DMS79 treated with DMSO at 0.1 percent for 48 hours (cell line): ENCODE measurements around the gene KRT79.

ENCODE experiments used
- DNase-seq: peaks from one replicate; lab custom pipeline; 2025; lab: John Stamatoyannopoulos, UW

The KRT79 gene

GRCh38 chr12:52818887-52819420, 15.2 kb downstream of the KRT79 start:
- no peak for DNase-seq

GRCh38 chr12:52818388-52818787, 15.7 kb downstream of the KRT79 start:
- DNase-seq = no peak

DNA sequence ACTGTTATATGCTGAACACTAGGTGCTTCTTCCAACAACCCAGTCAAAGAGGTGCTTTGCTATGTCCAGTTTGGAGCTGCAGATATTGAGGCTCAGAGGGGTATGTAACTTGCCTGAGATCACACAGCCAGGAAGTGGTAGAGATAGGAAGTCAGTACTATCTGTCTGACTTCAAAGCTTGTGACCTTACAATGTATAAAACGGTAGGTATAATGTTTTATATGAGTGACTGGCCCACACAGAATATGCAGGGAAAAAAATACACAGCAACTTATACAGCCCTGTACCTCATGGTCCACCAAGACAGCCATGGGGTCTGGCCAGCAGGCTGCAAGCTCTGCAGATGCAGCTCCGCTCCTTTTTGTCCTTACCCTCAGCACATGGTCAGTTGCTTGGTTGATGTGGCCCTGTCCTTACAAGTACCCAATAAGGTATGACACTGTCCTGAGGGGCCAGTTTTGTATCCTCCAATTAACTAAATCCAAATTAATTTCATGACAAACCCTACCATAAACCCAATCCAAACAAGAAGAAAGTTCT, 16.3 kb downstream of the KRT79 start:
- no peak for DNase-seq

- no peak for DNase-seq
Observed at GRCh38 chr12:52817003-52817698, 17.0 kb downstream of the KRT79 start.

GRCh38 chr12:52815676-52816588, 18.2 kb downstream of the KRT79 start:
- DNase-seq = no peak

- no peak for DNase-seq
Observed at GRCh38 chr12:52815161-52815560, 18.9 kb downstream of the KRT79 start.

DNA sequence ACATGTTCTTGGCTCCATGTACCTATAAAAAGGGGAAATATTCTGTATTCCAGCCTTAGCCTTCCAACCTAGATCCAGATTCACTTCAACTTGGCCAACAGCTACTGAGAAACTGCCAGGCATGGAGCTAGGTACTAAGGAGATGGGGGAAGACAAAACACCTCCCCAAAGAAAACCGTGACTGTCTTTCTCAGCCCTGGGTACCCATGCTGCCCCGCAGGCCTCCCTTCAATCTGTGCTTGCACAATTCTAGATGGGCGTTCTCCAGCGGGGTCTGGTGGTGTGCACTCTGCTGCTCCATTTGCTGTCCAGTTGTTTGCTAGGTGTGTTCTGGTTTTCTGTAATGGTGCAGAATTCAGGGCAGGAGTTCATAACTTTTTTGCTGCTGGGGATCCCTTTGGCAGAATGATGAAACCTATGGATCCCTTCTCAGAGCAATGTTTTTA, 19.4 kb downstream of the KRT79 start:
- no peak for DNase-seq

GRCh38 chr12:52813885-52814709, 20.0 kb downstream of the KRT79 start, which contains the start of gene KRT4:
Gene KRT4 (minus strand): TSS chr12:52814116. CDS start chr12:52814058, 58 bp downstream.
- DNase-seq = no peak

- no peak for DNase-seq
Observed at GRCh38 chr12:52813203-52813819, 20.8 kb downstream of the KRT79 start.

DNA sequence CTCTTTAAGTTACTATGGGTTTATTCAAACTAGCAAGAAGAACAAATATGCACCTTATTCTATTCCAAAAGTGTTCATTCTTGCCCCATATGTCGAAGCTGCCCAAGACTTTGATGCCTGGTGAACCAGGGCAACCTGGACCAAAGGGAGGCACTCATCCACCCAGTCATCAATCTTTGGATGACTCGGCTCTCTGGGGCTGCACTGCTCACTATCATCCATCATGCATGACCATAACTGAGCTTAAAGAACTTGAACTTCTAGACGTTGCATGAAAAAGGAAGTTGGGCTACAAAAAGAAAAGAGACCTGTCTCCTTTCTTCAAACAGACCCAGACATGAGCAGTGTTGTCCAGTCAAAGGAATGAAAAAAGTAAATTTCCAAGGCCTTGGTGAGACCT, 21.4 kb downstream of the KRT79 start:
- DNase-seq = no peak

DNA sequence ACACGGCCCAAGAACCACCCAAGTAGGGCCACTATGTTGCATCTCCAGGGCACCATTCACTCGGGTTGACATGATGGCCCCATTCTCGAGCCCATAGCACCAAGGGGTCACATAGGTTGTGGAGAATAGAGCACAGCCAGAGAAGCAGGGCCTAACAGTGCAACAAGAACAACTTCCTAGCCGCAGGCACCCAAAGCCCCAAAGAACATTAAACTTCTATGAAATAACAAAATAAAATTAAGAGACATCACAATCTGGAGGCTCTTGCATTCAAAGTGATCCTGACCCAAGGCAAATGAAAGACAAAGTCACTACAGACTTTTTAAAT, 22.1 kb downstream of the KRT79 start:
- DNase-seq = no peak

DNA sequence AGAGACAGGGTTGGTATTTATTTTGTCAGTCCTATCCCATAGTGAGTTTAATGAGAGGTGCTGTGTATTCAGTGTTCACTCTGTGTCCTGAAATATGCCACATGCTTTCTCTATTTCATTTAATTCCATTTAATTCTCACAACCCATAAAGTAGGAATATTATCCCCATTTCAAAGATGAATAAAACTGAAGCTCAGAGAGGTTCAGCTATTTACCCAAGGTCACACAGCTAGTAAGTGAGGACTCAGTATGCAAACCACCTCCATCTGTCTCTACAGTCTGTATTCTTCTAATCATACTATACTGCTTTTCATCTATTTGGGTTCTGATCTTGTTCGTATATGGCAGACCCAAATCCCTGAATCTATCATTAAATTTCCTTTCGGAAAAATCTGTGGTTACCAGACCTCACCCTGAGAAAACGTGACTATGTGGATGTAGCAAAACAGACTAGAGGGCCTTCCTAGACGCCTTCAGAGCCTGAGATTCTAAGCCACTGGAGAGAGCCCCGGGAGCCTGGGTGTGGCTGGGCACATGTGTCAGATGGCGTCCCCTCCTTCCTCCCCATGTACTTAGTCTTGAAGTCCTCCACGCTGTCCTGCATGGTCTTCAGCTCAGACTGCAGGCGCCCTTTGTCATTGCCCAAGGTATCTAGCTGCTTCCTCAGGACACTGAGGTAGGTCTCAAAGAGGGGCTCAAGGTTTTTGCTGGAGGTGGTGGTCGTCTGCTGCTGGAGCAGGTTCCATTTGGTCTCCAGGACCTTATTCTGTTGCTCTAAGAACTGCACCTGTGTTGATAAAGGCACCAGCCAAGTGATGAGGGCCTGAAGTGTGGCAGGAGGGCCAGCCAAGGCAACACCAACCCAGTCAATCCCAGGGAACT, 22.7 kb downstream of the KRT79 start:
- no peak for DNase-seq

GRCh38 chr12:52810554-52810953, 23.6 kb downstream of the KRT79 start:
- no peak for DNase-seq

- DNase-seq = no peak
Observed at GRCh38 chr12:52809166-52809565, 24.9 kb downstream of the KRT79 start.

DNA sequence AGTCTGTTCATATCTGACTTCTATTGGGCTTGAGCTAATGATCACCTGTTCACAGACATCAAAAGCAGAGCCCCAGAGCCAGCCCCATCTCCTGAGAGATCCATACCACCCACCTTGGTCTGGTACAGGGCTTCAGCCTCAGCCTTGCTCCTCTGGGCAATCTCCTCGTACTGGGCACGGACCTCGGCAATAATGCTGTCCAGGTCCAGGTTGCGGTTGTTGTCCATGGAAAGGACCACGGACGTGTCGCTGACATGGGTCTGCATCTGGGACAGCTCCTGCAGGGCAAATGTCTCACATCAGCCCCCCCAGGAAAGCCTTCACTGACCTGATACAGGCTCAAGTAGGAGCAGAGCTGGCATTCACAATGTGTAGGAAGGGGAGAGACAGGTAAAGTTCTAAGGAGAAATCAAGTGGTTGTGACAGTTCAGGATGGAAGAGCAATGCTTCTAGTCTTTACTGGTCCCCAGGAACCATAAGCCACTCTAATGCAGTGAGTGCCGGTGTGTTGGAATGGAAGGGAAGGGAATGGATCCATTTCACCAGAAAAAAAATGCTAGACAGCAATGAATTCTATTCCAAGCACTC, 25.4 kb downstream of the KRT79 start:
- DNase-seq = no peak

- no peak for DNase-seq
Observed at GRCh38 chr12:52807544-52808470, 26.3 kb downstream of the KRT79 start.

DNA sequence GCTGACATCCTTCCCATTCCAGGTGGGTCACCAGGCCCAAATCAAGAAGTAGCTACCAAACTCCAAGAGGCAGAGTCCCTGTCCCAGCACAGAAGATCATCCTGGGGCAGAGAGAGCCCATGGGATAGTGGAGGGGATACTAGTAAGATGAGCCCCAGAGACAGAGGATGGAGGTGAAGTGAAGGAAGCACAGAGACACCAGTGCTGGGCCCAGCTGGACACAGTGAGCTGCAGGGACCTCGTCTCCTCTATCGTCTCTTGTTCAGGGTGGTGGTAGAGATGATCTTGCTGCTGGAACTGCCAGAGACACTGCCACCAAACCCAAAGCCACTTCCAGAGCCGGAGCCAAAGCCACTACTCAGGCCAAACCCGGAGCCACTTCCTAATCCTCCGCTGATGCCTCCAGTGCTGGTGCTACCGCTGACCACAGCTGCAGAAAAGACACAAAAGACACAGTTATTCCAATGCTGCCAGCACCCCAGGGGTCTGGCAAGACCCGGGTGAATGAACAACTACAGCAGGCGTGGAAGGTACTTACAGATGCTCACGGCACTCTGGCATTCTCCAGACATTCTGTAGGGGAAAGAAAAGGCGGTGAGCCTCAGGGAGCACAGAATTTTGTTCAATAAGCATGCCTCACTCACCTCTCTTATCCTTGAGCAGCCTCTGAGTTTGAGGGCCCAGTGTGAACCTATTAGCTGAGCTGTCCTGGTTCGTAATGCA, 27.1 kb downstream of the KRT79 start:
- DNase-seq = no peak

DNA sequence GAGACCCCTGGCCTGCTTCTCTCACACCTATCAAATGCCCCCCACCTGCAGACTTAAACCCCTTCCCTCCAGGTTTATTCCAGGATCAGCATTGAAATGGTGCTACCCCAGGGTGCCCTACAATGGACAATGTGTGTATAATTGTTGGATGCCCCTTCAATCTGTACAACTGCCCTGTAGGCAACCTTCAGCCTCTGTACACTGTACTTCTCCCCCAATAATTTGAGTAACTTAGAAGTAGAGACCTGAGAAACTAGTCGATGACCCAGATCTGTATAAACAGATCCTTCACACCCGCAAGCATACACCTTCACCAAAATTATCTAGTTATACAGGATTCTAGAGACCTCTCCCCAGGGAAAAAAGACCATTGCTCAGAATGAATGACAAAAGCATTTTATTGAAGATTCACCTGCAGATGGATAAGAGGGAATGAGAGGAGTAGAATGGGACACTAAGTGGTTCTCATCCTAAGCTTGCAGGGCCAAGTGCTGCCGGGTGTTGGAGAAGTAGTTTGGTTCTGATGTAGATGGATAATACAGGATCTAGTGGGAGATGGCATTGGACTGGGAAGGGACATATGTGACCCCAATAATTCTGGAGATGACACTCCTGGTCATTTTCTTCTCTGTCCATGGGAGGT, 27.8 kb downstream of the KRT79 start:
- no peak for DNase-seq
